Measurements from ENCODE around the gene CD300E.
A peak's percentile ranks its signal among the peaks of the same experiment; 100 is the strongest.
"Not testable (repeated sequence)": the region's sequence is repeated elsewhere in the genome, so short reads cannot be mapped to it uniquely, and the experiment has no call there.

Gene CD300E

DNA sequence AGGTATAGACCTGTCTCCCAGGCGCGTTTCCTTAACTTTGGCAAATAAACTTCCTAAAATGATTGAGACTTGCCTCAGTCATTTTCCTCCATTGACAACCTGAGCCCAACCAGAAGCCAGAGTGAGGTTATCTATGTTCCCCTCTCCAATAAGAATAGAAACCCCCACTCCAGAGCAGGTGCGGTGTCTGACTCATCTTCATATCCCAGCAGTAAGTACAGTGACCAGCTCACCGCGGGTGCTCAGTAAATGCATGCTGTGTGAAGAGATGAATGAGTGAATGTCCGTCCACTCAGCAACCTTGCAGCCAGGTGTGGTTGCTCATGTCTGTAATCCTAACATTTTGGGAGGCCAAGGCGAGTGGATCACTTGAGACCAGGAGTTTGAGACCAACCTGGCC, 19.5 kb upstream of the CD300E start:
- DNase-seq (ENCODE audit: low read depth), result no peak
- TF ChIP-seq, protein P1, sequence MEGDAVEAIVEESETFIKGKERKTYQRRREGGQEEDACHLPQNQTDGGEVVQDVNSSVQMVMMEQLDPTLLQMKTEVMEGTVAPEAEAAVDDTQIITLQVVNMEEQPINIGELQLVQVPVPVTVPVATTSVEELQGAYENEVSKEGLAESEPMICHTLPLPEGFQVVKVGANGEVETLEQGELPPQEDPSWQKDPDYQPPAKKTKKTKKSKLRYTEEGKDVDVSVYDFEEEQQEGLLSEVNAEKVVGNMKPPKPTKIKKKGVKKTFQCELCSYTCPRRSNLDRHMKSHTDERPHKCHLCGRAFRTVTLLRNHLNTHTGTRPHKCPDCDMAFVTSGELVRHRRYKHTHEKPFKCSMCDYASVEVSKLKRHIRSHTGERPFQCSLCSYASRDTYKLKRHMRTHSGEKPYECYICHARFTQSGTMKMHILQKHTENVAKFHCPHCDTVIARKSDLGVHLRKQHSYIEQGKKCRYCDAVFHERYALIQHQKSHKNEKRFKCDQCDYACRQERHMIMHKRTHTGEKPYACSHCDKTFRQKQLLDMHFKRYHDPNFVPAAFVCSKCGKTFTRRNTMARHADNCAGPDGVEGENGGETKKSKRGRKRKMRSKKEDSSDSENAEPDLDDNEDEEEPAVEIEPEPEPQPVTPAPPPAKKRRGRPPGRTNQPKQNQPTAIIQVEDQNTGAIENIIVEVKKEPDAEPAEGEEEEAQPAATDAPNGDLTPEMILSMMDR (IDR thresholded peaks at IDR 0.05; ENCODE audit: low read depth, low read length, missing control alignments), result no peak
- H3K4me3 ChIP-seq (ENCODE audit: low read depth, low read length), result no peak overlapping the region

DNA sequence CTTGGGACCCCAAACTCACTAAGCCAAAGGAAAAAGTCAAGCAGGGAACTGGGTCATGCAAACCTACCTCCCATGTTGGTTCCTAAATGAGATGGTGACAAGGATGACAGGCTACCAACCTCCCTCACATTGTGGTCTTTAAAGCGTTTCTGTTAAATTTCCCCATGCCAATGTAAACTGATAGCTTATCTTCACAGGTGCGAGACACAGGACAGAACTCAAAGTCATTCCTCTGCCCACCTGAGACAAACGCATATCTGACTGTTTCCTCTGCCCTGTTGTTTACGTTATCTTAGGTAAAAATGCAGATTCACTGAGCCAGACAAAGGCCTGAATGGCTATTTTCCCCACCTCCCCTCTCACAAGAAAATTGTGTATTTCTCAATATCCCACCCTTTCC, 19.0 kb upstream of the CD300E start:
- TF ChIP-seq, protein P1 (IDR thresholded peaks at IDR 0.05; ENCODE audit: low read depth, low read length, missing control alignments), result no peak
- no peak overlapping the region for H3K4me3 ChIP-seq (ENCODE audit: low read depth, low read length)
- DNase-seq (ENCODE audit: low read depth), result no peak

DNA sequence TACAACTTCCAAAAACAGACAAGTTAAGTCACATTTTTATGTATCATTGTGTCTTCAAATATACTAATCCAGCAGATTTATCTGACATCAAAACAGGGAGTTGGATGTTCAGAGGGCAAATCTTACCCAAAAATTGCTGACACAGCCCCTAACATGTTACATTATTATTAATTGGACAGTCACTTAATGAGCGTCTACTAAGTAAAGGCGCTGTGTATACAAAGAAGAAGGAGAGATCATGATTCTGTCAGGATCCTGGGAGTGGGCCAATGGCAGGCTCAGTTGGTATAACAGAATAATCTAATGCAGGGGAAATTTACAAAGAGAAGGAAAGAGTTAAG, 18.4 kb upstream of the CD300E start:
- no peak overlapping the region for H3K4me3 ChIP-seq (ENCODE audit: low read depth, low read length)
- no peak for DNase-seq (ENCODE audit: low read depth)
- TF ChIP-seq, protein P1 (IDR thresholded peaks at IDR 0.05; ENCODE audit: low read depth, low read length, missing control alignments), result no peak

- DNase-seq (ENCODE audit: low read depth), result peak; percentile 30
- TF ChIP-seq, protein P1 (IDR thresholded peaks at IDR 0.05; ENCODE audit: low read depth, low read length, missing control alignments), result no peak
- no peak overlapping the region for H3K4me3 ChIP-seq (ENCODE audit: low read depth, low read length)
These were observed 17.9 kb upstream of the CD300E start for GRCh38 chr17:74641224-74641957.

DNA sequence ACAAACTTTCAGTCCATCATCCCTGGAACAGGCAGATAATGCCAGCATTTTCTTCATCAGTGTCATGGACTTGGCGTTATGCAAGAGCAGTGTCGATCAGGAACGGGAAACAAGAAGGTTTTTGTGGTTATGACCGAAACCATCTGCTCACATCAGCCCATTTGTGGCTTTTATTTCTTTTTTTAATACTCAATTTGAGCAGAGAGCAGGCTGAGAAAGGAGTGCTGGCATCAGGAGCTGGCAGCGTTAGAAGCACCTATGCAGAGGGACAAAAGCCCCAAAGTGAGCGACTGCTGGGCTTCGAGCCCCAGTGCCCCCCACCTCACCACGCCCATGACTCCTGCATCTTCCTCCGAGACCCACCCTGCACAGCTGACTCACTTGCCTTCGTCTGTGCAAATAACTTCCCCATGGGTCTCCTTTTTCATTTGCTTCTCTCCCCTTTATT, 16.2 kb upstream of the CD300E start:
- no peak for DNase-seq (ENCODE audit: low read depth)

DNA sequence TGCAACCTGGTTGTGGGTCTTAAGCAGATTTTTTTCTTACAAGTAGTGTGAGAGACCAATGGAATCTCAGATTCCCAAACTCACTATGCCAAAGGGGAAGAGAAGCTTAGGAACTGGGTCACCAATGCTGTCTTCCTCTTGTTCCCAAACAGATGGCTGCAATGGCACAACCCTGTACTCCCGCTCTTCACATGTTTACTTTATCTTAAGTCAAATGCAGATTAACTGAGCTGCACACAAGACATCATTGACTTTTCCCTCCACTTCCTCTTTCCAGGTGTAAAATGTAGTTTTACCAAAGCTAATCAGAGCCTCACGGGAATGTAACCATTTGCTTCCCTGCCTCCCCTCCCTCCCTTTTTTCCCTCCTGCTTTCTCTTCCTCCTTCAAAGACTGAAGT, 14.4 kb upstream of the CD300E start:
- H3K4me3 ChIP-seq (ENCODE audit: low read depth, low read length), result no peak overlapping the region
- TF ChIP-seq, protein P1 (IDR thresholded peaks at IDR 0.05; ENCODE audit: low read depth, low read length, missing control alignments), result no peak
- DNase-seq (ENCODE audit: low read depth), result no peak

More for the DNA sequence above, 16.2 kb upstream of the CD300E start:
- H3K4me3 ChIP-seq (ENCODE audit: low read depth, low read length), result no peak overlapping the region
- TF ChIP-seq, protein P1 (IDR thresholded peaks at IDR 0.05; ENCODE audit: low read depth, low read length, missing control alignments), result no peak

DNA sequence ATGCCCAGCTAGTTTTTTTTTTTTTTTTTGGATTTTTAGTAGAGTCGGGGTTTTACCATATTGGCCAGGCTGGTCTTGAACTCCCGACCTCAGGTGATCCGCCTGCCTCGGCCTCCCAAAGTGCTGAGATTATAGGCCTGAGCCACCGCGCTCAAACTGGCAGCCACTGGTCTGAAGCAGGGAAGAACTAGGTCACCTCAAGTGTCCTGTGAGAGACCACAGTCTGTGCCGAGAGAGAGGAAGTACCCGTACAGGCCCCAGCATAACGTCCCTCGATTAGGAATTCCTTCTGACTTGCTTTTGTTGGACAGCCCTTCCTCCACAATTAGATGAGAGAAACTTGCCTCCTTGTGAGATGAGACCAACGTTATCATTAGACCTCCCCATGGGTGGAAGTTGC, 13.7 kb upstream of the CD300E start:
- TF ChIP-seq, protein P1 (IDR thresholded peaks at IDR 0.05; ENCODE audit: low read depth, low read length, missing control alignments), result no peak
- no peak overlapping the region for H3K4me3 ChIP-seq (ENCODE audit: low read depth, low read length)
- no peak for DNase-seq (ENCODE audit: low read depth)

- not testable (repeated sequence) for H3K4me3 ChIP-seq (ENCODE audit: low read depth, low read length); DNase-seq (ENCODE audit: low read depth)
These were observed 13.1 kb upstream of the CD300E start for GRCh38 chr17:74636541-74637085.
